ENCODE data around the gene CSH2. TPM values are rescaled to one million over a fixed set of nuclear protein-coding genes. Genes with fewer than 3 reads are reported as not detected.
"Not testable (repeated sequence)": the region's sequence is repeated elsewhere in the genome, so short reads cannot be mapped to it uniquely, and the experiment has no call there.

CSH2 gene
- total RNA-seq, 1 donor from 2014 or later, result not detected

GRCh38 chr17:63911041-63911635 is 37.7 kb upstream of the CSH2 start, which contains the start of gene CSHL1:
Gene CSHL1 (minus strand): TSS chr17:63911258. CDS start chr17:63911196, 62 bp downstream.
- no peaks in the 10 kb centered on the region for H3K36me3 Mint-ChIP-seq (ENCODE audit: low read depth)
- no peak within 1 kb of the TSS for H3K27ac Mint-ChIP-seq
- no peak for DNase-seq (ENCODE audit: low spot score)
- no peaks in the 10 kb centered on the region for H3K4me1 Mint-ChIP-seq (ENCODE audit: low read depth)
- intact Hi-C loops (cut with micrococcal nuclease), result no loop called here
- H3K4me3 Mint-ChIP-seq, result no peak within 1 kb of the TSS
- H3K27me3 Mint-ChIP-seq (ENCODE audit: insufficient read depth), result peaks cover 14% of the 10 kb centered on the region
- no peaks in the 10 kb centered on the region for H3K9me3 Mint-ChIP-seq

- no peak overlapping the region for H3K4me3 Mint-ChIP-seq
- H3K9me3 Mint-ChIP-seq, result no peaks in the 10 kb centered on the region
- DNase-seq (ENCODE audit: low spot score), result no peak
- H3K27me3 Mint-ChIP-seq (ENCODE audit: insufficient read depth), result peaks cover 14% of the 10 kb centered on the region
- no peaks in the 10 kb centered on the region for H3K36me3 Mint-ChIP-seq (ENCODE audit: low read depth)
- H3K4me1 Mint-ChIP-seq (ENCODE audit: low read depth), result no peaks in the 10 kb centered on the region
- intact Hi-C loops (cut with micrococcal nuclease), result no loop called here
- H3K27ac Mint-ChIP-seq, result no peak overlapping the region
These were observed 36.6 kb upstream of the CSH2 start for GRCh38 chr17:63910096-63910495.

DNA sequence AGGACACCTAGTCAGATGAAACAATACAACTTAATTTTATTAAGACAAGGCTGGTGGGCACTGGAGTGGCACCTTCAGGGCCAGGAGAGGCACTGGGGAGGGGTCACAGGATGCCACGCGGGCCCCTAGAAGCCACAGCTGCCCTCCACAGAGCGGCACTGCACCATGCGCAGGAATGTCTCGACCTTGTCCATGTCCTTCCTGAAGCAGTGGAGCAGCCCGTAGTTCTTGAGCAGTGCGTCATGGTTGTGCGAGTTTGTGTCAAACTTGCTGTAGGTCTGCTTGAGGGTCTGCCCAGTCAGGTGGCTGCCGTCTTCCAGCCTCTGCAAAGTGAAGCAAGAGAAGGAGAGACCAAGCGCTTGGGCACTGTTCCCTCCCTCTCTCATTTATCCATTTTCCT is 36.1 kb upstream of the CSH2 start:
- H3K27ac Mint-ChIP-seq; DNase-seq (ENCODE audit: low spot score); H3K36me3 Mint-ChIP-seq (ENCODE audit: low read depth); H3K4me1 Mint-ChIP-seq (ENCODE audit: low read depth); H3K4me3 Mint-ChIP-seq; intact Hi-C loops (cut with micrococcal nuclease); H3K9me3 Mint-ChIP-seq: not testable (repeated sequence)
- peaks cover 14% of the 10 kb centered on the region for H3K27me3 Mint-ChIP-seq (ENCODE audit: insufficient read depth)

DNA sequence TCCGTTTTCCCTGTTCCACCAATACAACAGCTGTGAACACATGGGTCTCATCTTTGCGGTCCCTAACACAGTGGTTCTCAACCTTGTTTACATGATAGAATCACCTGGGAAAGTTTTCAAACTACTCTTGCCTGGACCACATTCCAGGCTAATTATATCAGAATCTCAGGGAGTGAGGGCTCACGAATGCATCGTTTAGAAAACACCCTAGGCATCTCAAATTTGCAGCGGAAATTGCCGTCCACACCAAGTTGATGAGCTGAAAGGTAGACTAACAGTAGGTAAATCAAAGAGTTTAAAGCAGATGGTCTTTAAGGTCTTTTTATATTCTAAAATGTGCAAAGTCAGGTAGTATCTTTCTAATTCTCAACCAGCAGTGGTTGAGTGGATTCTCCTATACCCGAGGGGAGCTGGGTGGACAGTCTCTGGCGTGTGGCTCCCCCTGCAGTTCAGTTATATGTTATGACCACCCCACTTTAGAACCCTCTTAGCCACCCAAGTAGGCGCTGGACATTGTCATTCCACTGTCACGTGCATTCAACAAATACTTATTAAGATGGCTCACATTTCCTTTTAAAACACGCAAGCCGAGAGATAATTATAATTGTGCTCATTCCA is 33.8 kb upstream of the CSH2 start:
- DNase-seq (ENCODE audit: low spot score); H3K36me3 Mint-ChIP-seq (ENCODE audit: low read depth); intact Hi-C loops (cut with micrococcal nuclease); H3K4me1 Mint-ChIP-seq (ENCODE audit: low read depth); H3K9me3 Mint-ChIP-seq; H3K4me3 Mint-ChIP-seq; H3K27ac Mint-ChIP-seq: not testable (repeated sequence)
- peaks cover 23% of the 10 kb centered on the region for H3K27me3 Mint-ChIP-seq (ENCODE audit: insufficient read depth)

- DNase-seq (ENCODE audit: low spot score), result not testable (repeated sequence)
- Mint-ChIP-seq H3K4me1 (ENCODE audit: low read depth) (peaks cover 12% of the 10 kb centered on the region), H3K27me3 (ENCODE audit: insufficient read depth) (peaks cover 28% of the 10 kb centered on the region)
These were observed 31.3 kb upstream of the CSH2 start for GRCh38 chr17:63904796-63905195.

DNA sequence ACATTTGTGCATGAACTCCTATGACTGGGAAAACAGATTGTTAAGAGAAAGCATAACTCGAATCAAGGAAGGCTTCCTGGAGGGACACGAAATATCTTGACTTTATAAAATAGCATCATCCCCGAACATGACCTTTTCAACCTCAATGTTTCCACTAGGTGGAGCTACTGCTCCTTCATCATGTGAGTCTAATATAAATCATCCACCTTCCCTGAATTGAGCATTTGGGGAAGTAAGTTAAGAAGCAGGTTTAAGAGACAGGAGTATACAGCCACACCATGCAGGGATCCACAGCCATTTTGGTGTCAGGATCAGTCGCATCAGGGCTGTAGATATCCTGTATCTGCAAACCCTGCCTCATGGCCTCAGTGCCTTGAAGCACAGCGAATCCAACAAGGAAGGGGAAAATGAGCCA is 30.3 kb upstream of the CSH2 start:
- intact Hi-C loops (cut with micrococcal nuclease); H3K4me3 Mint-ChIP-seq; H3K9me3 Mint-ChIP-seq; H3K36me3 Mint-ChIP-seq (ENCODE audit: low read depth); H3K27ac Mint-ChIP-seq: not testable (repeated sequence)
- H3K27me3 Mint-ChIP-seq (ENCODE audit: insufficient read depth), result peaks cover 23% of the 10 kb centered on the region
- peak; percentile 7 for DNase-seq (ENCODE audit: low spot score)
- peaks cover 20% of the 10 kb centered on the region for H3K4me1 Mint-ChIP-seq (ENCODE audit: low read depth)

More at GRCh38 chr17:63904796-63905195, 31.3 kb upstream of the CSH2 start:
- H3K4me3 Mint-ChIP-seq; intact Hi-C loops (cut with micrococcal nuclease); H3K27ac Mint-ChIP-seq; H3K36me3 Mint-ChIP-seq (ENCODE audit: low read depth); H3K9me3 Mint-ChIP-seq: not testable (repeated sequence)

GRCh38 chr17:63901971-63902370 is 28.5 kb upstream of the CSH2 start:
- H3K9me3 Mint-ChIP-seq; H3K4me3 Mint-ChIP-seq; H3K27ac Mint-ChIP-seq; intact Hi-C loops (cut with micrococcal nuclease); DNase-seq (ENCODE audit: low spot score); H3K36me3 Mint-ChIP-seq (ENCODE audit: low read depth): not testable (repeated sequence)
- H3K27me3 Mint-ChIP-seq (ENCODE audit: insufficient read depth), result peaks cover 17% of the 10 kb centered on the region
- H3K4me1 Mint-ChIP-seq (ENCODE audit: low read depth), result peaks cover 20% of the 10 kb centered on the region

DNA sequence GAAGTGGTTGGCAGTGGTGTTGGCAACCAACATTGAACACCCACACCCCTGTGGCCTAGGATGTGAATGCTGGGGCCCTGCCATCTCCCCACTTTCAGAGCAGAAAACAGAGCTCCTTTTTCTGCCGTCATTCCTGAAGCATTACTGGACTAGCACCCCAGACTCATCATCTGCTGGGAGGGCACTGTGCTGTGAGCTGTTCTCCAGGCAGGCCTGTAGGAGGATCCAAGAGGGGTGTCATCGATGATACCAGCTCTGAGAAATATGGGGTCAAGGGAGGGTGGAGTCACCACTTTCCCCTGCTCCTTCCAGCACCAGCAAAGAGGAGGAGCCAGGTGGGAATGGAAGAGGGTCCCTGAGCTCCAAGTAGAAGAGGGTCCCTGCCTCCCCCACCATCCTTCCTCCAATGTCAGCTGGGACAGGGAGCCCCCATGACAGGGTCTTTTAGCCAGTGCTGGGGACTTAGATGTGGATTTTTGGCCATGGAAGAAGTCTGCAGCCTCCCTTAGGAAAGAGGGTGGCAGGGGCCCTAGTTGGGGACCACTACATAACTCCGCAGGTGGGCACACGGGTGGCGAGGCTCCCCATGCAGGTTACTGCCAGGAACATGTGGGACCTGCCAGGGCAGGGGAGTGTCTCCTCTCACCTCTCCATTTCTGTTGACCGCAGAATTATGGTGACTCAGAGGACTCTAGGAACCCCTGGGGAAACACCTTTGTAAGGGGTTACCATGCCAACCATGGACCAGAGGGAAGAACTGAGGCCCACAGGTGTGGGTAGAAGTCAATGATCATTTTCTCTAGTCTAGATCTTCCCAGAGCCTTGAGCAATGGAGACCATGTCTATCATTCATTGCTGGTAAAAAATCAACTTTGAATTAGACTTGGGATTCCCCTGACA is 25.7 kb upstream of the CSH2 start:
- H3K9me3 Mint-ChIP-seq; intact Hi-C loops (cut with micrococcal nuclease); H3K4me3 Mint-ChIP-seq; H3K36me3 Mint-ChIP-seq (ENCODE audit: low read depth): not testable (repeated sequence)
- peak; percentile 31 for DNase-seq (ENCODE audit: low spot score)
- H3K4me1 Mint-ChIP-seq (ENCODE audit: low read depth), result peaks cover 20% of the 10 kb centered on the region
- peaks cover 21% of the 10 kb centered on the region for H3K27me3 Mint-ChIP-seq (ENCODE audit: insufficient read depth)
- peak overlapping the region; percentile 34 for H3K27ac Mint-ChIP-seq

DNA sequence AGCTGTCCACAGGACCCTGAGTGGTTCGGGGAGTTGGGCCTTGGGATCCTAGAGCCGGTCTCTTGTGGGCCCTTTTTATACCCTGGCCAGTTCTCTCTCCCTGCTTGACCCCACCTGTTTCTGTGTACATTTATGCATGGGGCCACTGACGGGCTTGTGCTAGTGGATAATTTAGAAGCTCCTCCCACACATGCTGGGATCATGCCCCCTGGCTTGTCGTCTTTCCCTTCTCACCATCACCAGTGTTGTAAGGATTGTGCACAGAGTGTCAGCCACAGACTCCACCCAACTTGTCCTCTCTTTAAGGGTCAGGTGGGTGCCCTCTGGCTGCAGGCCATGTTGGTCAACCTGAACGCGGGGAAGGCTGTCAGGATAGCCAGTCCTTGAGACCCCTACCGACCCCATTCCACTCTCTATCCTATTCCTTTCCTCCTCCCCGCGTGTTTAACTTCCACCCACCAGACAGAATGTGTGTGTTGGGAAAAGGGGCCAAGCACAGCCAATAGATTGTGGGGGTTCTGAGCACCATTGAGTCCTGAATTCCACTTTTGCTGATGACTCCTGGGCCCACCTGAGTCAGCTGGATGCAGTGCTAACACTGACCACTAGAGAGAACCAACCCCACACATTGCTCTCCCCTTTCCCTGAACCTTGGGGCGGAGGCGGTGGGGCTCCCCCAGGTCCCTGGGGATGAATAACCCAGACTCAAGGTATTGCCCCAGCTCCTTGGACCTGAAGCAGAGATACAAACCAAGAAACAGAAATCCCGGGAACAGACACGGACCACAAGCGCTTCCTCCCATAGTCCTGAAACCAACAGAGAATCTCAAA is 23.3 kb upstream of the CSH2 start, which contains the start of gene CSH1:
Gene CSH1, minus strand, starts transcription at position 51 of the 831 bp plus-strand sequence. CDS start 63 bp downstream, outside the sequence.
- H3K27ac Mint-ChIP-seq; H3K36me3 Mint-ChIP-seq (ENCODE audit: low read depth); intact Hi-C loops (cut with micrococcal nuclease); H3K9me3 Mint-ChIP-seq; DNase-seq (ENCODE audit: low spot score); H3K4me3 Mint-ChIP-seq: not testable (repeated sequence)
- peaks cover 27% of the 10 kb centered on the region for H3K27me3 Mint-ChIP-seq (ENCODE audit: insufficient read depth)
- peaks cover 12% of the 10 kb centered on the region for H3K4me1 Mint-ChIP-seq (ENCODE audit: low read depth)

- H3K27ac Mint-ChIP-seq; H3K4me1 Mint-ChIP-seq (ENCODE audit: low read depth); H3K9me3 Mint-ChIP-seq; DNase-seq (ENCODE audit: low spot score); H3K36me3 Mint-ChIP-seq (ENCODE audit: low read depth); H3K4me3 Mint-ChIP-seq; intact Hi-C loops (cut with micrococcal nuclease): not testable (repeated sequence)
- peaks cover 29% of the 10 kb centered on the region for H3K27me3 Mint-ChIP-seq (ENCODE audit: insufficient read depth)
These were observed 21.3 kb upstream of the CSH2 start for GRCh38 chr17:63894821-63895220.

GRCh38 chr17:63894021-63894420 is 20.5 kb upstream of the CSH2 start:
- H3K9me3 Mint-ChIP-seq; intact Hi-C loops (cut with micrococcal nuclease); H3K4me1 Mint-ChIP-seq (ENCODE audit: low read depth); DNase-seq (ENCODE audit: low spot score); H3K36me3 Mint-ChIP-seq (ENCODE audit: low read depth); H3K4me3 Mint-ChIP-seq; H3K27ac Mint-ChIP-seq: not testable (repeated sequence)
- H3K27me3 Mint-ChIP-seq (ENCODE audit: insufficient read depth), result peaks cover 30% of the 10 kb centered on the region

DNA sequence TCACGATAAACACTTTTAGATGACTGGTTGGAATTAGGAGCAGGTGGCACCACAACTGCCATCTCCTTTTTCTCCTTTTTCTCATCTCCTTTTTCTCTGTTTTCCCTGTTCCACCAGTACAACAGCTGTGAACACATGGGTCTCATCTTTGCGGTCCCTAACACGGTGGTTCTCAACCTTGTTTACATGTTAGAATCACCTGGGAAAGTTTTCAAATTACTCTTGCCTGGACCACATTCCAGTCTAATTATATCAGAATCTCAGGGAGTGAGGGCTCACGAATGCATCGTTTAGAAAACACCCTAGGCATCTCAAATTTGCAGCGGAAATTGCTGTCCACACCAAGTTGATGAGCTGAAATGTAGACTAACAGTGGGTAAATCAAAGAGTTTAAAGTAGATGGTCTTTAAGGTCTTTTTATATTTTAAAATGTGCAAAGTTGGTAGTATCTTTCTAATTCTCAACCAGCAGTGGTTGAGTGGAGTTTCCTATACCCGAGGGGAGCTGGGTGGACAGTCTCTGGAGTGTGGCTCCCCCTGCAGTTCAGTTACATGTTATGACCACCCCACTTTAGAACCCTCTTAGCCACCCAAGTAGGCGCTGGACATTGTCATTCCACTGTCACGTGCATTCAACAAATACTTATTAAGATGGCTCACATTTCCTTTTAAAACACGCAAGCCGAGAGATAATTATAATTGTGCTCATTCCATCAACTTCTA is 19.0 kb upstream of the CSH2 start:
- H3K4me3 Mint-ChIP-seq; H3K27ac Mint-ChIP-seq; DNase-seq (ENCODE audit: low spot score); intact Hi-C loops (cut with micrococcal nuclease); H3K9me3 Mint-ChIP-seq; H3K4me1 Mint-ChIP-seq (ENCODE audit: low read depth); H3K36me3 Mint-ChIP-seq (ENCODE audit: low read depth): not testable (repeated sequence)
- peaks cover 31% of the 10 kb centered on the region for H3K27me3 Mint-ChIP-seq (ENCODE audit: insufficient read depth)
